ENCODE data around the gene KIAA0040. TPM values are rescaled to one million over a fixed set of nuclear protein-coding genes. Genes with fewer than 3 reads are reported as not detected.
"Not testable (repeated sequence)": the region's sequence is repeated elsewhere in the genome, so short reads cannot be mapped to it uniquely, and the experiment has no call there.

The KIAA0040 gene
- total RNA-seq, 5 donors from 2014 or later (not counting 1 experiment from before 2014, with no cell fraction given), result 33.0 to 60.0 (median 50.5) TPM

- Histone ChIP-seq H3K4me3 (ENCODE audit: control insufficient read depth in 1 of 2, extremely low read depth in 1 of 2, low read length in 1 of 2) (no peak overlapping the region), H3K27me3 (replicated peaks in 1 of 2; ENCODE audit: control insufficient read depth in 2 of 2, extremely low read depth in 1 of 2, insufficient read depth in 2 of 2, low read length in 1 of 2) (peaks cover 0 to 19% of the 10 kb centered on the region in 2 experiments), H3K4me1 (ENCODE audit: control insufficient read depth in 1 of 2, extremely low read depth in 1 of 2, insufficient read depth in 2 of 2, low read length in 2 of 2) (no peaks in the 10 kb centered on the region), H3K36me3 (ENCODE audit: control insufficient read depth in 2 of 2, extremely low read depth in 1 of 2, insufficient read depth in 1 of 2, low read length in 1 of 2) (no peaks in the 10 kb centered on the region), H3K27ac (ENCODE audit: low read length) (no peak overlapping the region), H3K9me3 (no peaks in the 10 kb centered on the region)
- Mint-ChIP-seq H3K27me3 (peaks cover 3 to 14% of the 10 kb centered on the region in 2 donors), H3K36me3 (peaks cover 5% of the 10 kb centered on the region), H3K4me3 (no peak overlapping the region), H3K27ac (no peak overlapping the region), H3K9me3 (peaks cover 11 to 17% (median 16%) of the 10 kb centered on the region in 3 donors), H3K4me1 (no peaks in the 10 kb centered on the region)
- POLR2A ChIA-PET, result no interaction called here
- CTCF ChIA-PET, result interaction anchor here in 1 of 2 donors (2.9 kb wide), 1 partner anchor 8 kb away, joined by 18 read pairs; no protein-coding TSS in a partner anchor
- DNase-seq (no peak), ATAC-seq (replicated peaks in 1 of 4) (no peak)
- WGBS (ENCODE audit: insufficient coverage), result 83% methylated on average over 11 of the region's 11 CpGs
These were observed 75.7 kb downstream of the KIAA0040 start for GRCh38 chr1:175116903-175117302.

- no peaks in the 10 kb centered on the region for H3K9me3 ChIP-seq
- no peaks in the 10 kb centered on the region for H3K36me3 ChIP-seq (ENCODE audit: control insufficient read depth in 2 of 2, extremely low read depth in 1 of 2, insufficient read depth in 1 of 2, low read length in 1 of 2)
- H3K4me3 ChIP-seq (ENCODE audit: control insufficient read depth in 1 of 2, extremely low read depth in 1 of 2, low read length in 1 of 2), result no peak overlapping the region
- no peaks in the 10 kb centered on the region for H3K4me1 Mint-ChIP-seq
- POLR2A ChIA-PET, result no interaction called here
- peaks cover 0 to 19% of the 10 kb centered on the region in 2 experiments for H3K27me3 ChIP-seq (replicated peaks in 1 of 2; ENCODE audit: control insufficient read depth in 2 of 2, extremely low read depth in 1 of 2, insufficient read depth in 2 of 2, low read length in 1 of 2)
- H3K36me3 Mint-ChIP-seq, result peaks cover 5% of the 10 kb centered on the region
- H3K4me3 Mint-ChIP-seq, result no peak overlapping the region
- H3K27ac Mint-ChIP-seq, result no peak overlapping the region
- CTCF ChIA-PET, result interaction anchor here (0.7 to 2.9 kb wide), 2 partner anchors 9 to 122 kb away, joined by 4 to 18 read pairs; no protein-coding TSS in a partner anchor
- peaks cover 11 to 17% (median 16%) of the 10 kb centered on the region in 3 donors for H3K9me3 Mint-ChIP-seq
- ATAC-seq (replicated peaks in 1 of 4) (no peak), DNase-seq (no peak)
- peaks cover 3 to 14% of the 10 kb centered on the region in 2 donors for H3K27me3 Mint-ChIP-seq
- no peak overlapping the region for H3K27ac ChIP-seq (ENCODE audit: low read length)
- no peaks in the 10 kb centered on the region for H3K4me1 ChIP-seq (ENCODE audit: control insufficient read depth in 1 of 2, extremely low read depth in 1 of 2, insufficient read depth in 2 of 2, low read length in 2 of 2)
- 83% methylated on average over 1 of the region's 1 CpG for WGBS (ENCODE audit: insufficient coverage)
These were observed 76.3 kb downstream of the KIAA0040 start for GRCh38 chr1:175116210-175116798.

GRCh38 chr1:175114996-175115395 is 77.6 kb downstream of the KIAA0040 start:
- ChIA-PET POLR2A (no interaction called here), CTCF (interaction anchor here (0.9 to 2.9 kb wide), 2 partner anchors 10 to 852 kb away, joined by 3 to 18 read pairs; no protein-coding TSS in a partner anchor)
- H3K27ac ChIP-seq (ENCODE audit: low read length), result no peak overlapping the region
- Mint-ChIP-seq H3K27me3 (peaks cover 3 to 12% of the 10 kb centered on the region in 2 donors), H3K27ac (no peak overlapping the region), H3K4me3 (no peak overlapping the region), H3K4me1 (no peaks in the 10 kb centered on the region), H3K36me3 (peaks cover 5% of the 10 kb centered on the region), H3K9me3 (peaks cover 11 to 17% (median 16%) of the 10 kb centered on the region in 3 donors)
- H3K27me3 ChIP-seq (replicated peaks in 1 of 2; ENCODE audit: control insufficient read depth in 2 of 2, extremely low read depth in 1 of 2, insufficient read depth in 2 of 2, low read length in 1 of 2), result peaks cover 0 to 19% of the 10 kb centered on the region in 2 experiments
- no peak for DNase-seq
- H3K36me3 ChIP-seq (ENCODE audit: control insufficient read depth in 2 of 2, extremely low read depth in 1 of 2, insufficient read depth in 1 of 2, low read length in 1 of 2), result no peaks in the 10 kb centered on the region
- WGBS (ENCODE audit: insufficient coverage), result 75% methylated on average over 2 of the region's 2 CpGs
- no peaks in the 10 kb centered on the region for H3K4me1 ChIP-seq (ENCODE audit: control insufficient read depth in 1 of 2, extremely low read depth in 1 of 2, insufficient read depth in 2 of 2, low read length in 2 of 2)
- H3K4me3 ChIP-seq (ENCODE audit: control insufficient read depth in 1 of 2, extremely low read depth in 1 of 2, low read length in 1 of 2), result no peak overlapping the region
- H3K9me3 ChIP-seq, result no peaks in the 10 kb centered on the region
- ATAC-seq (replicated peaks in 1 of 4), result no peak

- H3K27ac Mint-ChIP-seq; DNase-seq; H3K27me3 ChIP-seq (replicated peaks in 1 of 2; ENCODE audit: control insufficient read depth in 2 of 2, extremely low read depth in 1 of 2, insufficient read depth in 2 of 2, low read length in 1 of 2); H3K27ac ChIP-seq (ENCODE audit: low read length); H3K4me1 ChIP-seq (ENCODE audit: control insufficient read depth in 1 of 2, extremely low read depth in 1 of 2, insufficient read depth in 2 of 2, low read length in 2 of 2); H3K27me3 Mint-ChIP-seq; POLR2A ChIA-PET; H3K36me3 ChIP-seq (ENCODE audit: control insufficient read depth in 2 of 2, extremely low read depth in 1 of 2, insufficient read depth in 1 of 2, low read length in 1 of 2); H3K9me3 Mint-ChIP-seq; CTCF ChIA-PET; ATAC-seq (replicated peaks in 1 of 4); H3K4me1 Mint-ChIP-seq; H3K36me3 Mint-ChIP-seq; H3K4me3 Mint-ChIP-seq; H3K9me3 ChIP-seq; H3K4me3 ChIP-seq (ENCODE audit: control insufficient read depth in 1 of 2, extremely low read depth in 1 of 2, low read length in 1 of 2): not testable (repeated sequence)
- WGBS (ENCODE audit: insufficient coverage), result 90% methylated on average over 14 of the region's 25 CpGs
These were observed 84.2 kb downstream of the KIAA0040 start for GRCh38 chr1:175108331-175108820.

Other genes starting within 250 kb of the KIAA0040 start
- 10 to 100 TPM; 60.3 to 91.7 (median 75.8) TPM for gene CACYBP, start 192.8 kb downstream of the KIAA0040 start, total RNA-seq
- gene MRPS14, start 169.4 kb downstream of the KIAA0040 start, total RNA-seq, result 10 to 100 TPM; 14.3 to 28.8 (median 25.8) TPM
- not detected for gene TNN, start 124.9 kb downstream of the KIAA0040 start, total RNA-seq